Frontal cortex (tissue), 4 donors: ENCODE data around the gene RPL13A. TPM values are rescaled to one million over a fixed set of nuclear protein-coding genes. Genes with fewer than 3 reads are reported as not detected.

Source experiments
- DNase-seq, 2 donors: peaks; one replicate each; pipeline ENCODE4 v3.0.0; 2012; ENCODE audit warnings: low spot score in 2 of 2
- FAIRE-seq: peaks from 2 replicates; lab custom pipeline; 2012; peaks lifted over from hg19 to GRCh38; lab: Jason Lieb, UNC
- small RNA-seq: library from RNA; depleted of rRNA; stranded (forward); fragments of <200 nt; gene quantifications from one replicate; pipeline ENCODE3, GENCODE V24; 2014
- total RNA-seq: library from RNA; depleted of rRNA; stranded (reverse); fragments of >200 nt; gene quantifications from one replicate; pipeline ENCODE4 v1.2.3, GENCODE V29; 2014
- donor health status: control.
- donor health status: control.
- donor health status: control.

RPL13A gene
- total RNA-seq, 1 donor from 2014 or later = 2,981 TPM

DNA sequence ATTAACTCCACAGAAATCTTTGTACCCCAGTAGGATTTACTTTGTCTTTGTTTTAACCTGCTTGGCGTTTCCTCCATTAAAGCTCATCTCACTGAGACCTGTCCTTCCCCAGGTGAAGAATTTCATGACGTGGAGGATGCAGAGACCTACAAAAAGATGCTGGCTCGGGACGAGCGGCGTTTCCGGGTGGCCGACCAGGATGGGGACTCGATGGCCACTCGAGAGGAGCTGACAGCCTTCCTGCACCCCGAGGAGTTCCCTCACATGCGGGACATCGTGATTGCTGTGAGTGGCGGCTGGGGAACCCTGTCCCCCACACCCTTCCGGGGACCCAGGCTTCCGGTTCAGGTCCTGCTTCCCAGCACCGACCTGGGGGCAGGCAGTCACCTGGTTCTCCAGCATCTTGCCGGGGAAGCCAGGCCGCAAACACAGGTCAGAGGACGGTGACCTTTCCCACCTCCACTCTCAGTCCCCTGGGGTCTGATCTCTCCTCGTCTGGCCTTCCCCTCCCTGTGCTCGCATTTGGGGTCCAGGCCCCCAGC is 49.6 kb downstream of the RPL13A start:
- DNase-seq (no peak), FAIRE-seq (no peak)

DNA sequence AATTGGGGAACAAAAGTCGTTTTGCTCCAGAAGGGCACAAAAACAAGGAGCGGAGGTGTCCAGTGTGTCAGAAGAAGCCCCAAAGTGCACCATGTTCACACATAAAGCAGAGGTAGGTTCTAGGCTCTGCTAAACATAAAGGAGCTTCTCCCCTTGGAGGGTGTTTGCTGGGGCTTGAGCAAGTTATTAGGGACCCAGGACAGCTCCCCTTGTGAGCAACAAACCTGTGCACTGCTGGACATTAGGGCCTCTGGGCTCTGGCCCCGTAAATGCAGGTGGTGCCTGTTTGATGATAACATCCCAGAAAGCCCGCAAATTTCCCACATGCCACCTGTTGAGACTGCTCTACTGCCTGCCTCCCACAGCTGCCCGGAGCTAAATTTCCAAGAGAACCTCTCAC is 51.2 kb downstream of the RPL13A start:
- no peak for FAIRE-seq
- DNase-seq = no peak

DNA sequence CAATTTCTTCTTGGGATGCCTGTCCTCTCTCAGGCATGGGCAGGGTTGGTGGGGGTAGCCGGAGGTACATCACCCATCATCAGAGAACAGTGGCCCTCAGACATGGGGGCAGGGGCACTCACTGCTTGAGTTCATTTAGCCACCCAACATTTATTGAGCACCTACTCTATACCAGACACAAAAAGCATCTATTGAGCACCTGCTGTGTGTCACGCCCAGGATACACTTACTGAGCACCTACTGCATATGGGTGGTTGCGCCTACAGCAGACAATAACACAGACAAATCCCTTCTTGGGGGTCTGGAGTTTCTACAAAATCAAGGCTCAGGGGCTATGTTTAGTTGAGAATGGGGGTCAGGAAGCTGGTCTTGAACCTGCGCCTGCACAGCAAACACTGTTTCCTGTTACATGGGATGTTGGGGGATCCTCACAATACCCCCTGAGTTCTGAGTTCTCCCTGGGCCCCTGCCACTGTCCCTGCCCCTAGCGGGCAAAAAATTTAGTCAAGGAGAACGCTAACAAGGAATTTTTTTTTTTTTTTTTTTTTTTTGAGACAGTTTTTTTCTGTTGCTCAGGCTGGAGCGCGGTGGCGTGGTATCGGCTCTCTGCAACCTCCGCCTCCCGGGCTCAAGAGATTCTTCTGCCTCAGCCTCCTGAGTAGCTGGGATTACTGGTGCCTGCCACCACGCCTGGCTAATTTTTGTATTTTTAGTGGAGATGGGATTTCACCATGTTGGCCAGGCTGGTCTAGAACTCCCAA is 52.0 kb downstream of the RPL13A start:
- FAIRE-seq = no peak
- no peak for DNase-seq

Small RNA genes within 50 kb of the gene (small RNA-seq; reads per million reads assigned to genes)
- gene COX6CP7 (not detected), gene MIR150 (14.4 reads per million, percentile 96 among the genes with 10 or more reads in this experiment), gene SNORD32A (not detected), gene SNORD33 (not detected), gene SNORD34 (not detected), gene SNORD35A (not detected), gene SNORD35B (not detected)

Other genes starting within 250 kb of the RPL13A start
- gene SLC6A16, start 162.4 kb upstream of the RPL13A start, total RNA-seq = not detected
- 0.82 TPM for gene CD37, start 152.2 kb upstream of the RPL13A start, total RNA-seq
- gene TEAD2, start 125.2 kb upstream of the RPL13A start, total RNA-seq = 5.3 TPM
- gene DKKL1, start 123.7 kb upstream of the RPL13A start, total RNA-seq = 1.2 TPM
- gene KASH5, start 99.4 kb upstream of the RPL13A start, total RNA-seq = not detected
- gene PTH2, start 64.2 kb upstream of the RPL13A start, total RNA-seq = not detected
- gene GFY, start 62.2 kb upstream of the RPL13A start, total RNA-seq = not detected
- 13.9 TPM for gene SLC17A7, start 46.1 kb upstream of the RPL13A start, total RNA-seq
- gene PIH1D1, start 35.8 kb upstream of the RPL13A start, total RNA-seq = 60.7 TPM
- 11.8 TPM for gene ALDH16A1, start 34.4 kb upstream of the RPL13A start, total RNA-seq
- gene FLT3LG, start 13.4 kb upstream of the RPL13A start, total RNA-seq = 0.41 TPM
- 4,137 TPM for gene RPS11, start 8.8 kb downstream of the RPL13A start, total RNA-seq
- gene FCGRT, start 25.1 kb downstream of the RPL13A start, total RNA-seq = 13.0 TPM
- 2.4 TPM for gene RCN3, start 40.4 kb downstream of the RPL13A start, total RNA-seq
- 33.4 TPM for gene NOSIP, start 92.9 kb downstream of the RPL13A start, total RNA-seq
- gene PRRG2, start 93.7 kb downstream of the RPL13A start, total RNA-seq = 0.41 TPM
- 5.7 TPM for gene PRR12, start 103.6 kb downstream of the RPL13A start, total RNA-seq
- 0.82 TPM for gene RRAS, start 152.5 kb downstream of the RPL13A start, total RNA-seq
- 9.4 TPM for gene SCAF1, start 154.6 kb downstream of the RPL13A start, total RNA-seq
- 10.2 TPM for gene IRF3, start 178.2 kb downstream of the RPL13A start, total RNA-seq
- 1.2 TPM for gene BCL2L12, start 178.3 kb downstream of the RPL13A start, total RNA-seq
- 248 TPM for gene PRMT1, start 189.7 kb downstream of the RPL13A start, total RNA-seq
- 0.82 TPM for gene ADM5, start 202.0 kb downstream of the RPL13A start, total RNA-seq
- 39.9 TPM for gene CPT1C, start 203.5 kb downstream of the RPL13A start, total RNA-seq